Fibroblast of villous mesenchyme (primary cell): ENCODE data around the gene DISC1. TPM values are rescaled to one million over a fixed set of nuclear protein-coding genes. Genes with fewer than 3 reads are reported as not detected.

Experiments used
- DNase-seq: peaks from one replicate; pipeline ENCODE4 v3.0.0-alpha.2; 2010; ENCODE audit warnings: low read depth
- H3K4me3 ChIP-seq: 2 replicates; pipeline ENCODE4 v1.5.1; 2011; ENCODE audit warnings: low read depth, mild to moderate bottlenecking, low read length
- CTCF ChIP-seq: IDR thresholded peaks from 2 replicates; pipeline ENCODE4 v1.5.1; 2012; ENCODE audit warnings: low read depth, mild to moderate bottlenecking, low read length; ENCODE audit not compliant: insufficient read depth
- total RNA-seq: library from RNA; depleted of rRNA; stranded (reverse); fragments of >200 nt; gene quantifications from 2 replicates; pipeline ENCODE4 v1.2.3, GENCODE V29; 2012

DISC1 gene
- total RNA-seq, 1 donor, result 9.9 TPM

DNA sequence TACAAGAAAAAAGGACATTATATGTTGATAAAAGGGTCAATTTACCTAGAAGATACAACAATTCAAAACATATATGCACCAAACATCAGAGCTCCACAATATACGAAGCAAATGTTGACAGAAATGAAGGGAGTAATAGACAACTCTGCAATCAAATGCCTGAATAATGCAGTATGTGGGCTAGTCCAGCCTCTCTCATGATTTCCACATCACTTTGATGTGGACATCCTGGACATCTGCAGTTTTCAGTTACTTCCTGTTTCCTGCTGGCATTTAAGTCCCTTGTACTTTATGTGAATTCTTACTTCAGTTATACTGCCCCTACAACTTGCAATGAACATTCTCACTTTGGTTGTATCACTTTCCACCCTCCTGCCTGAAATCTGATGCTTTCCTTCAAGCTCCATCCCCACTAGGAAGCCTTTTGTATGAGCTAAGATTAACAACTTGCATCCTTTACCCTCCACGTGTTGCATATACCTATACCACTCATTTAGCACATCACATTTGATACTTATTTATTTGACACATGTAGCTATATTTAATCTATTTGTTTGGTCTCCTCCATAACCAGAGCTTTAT, 36.7 kb downstream of the DISC1 start:
- peak; percentile 54 for DNase-seq
- TF ChIP-seq CTCF, result no peak

GRCh38 chr1:231665101-231665500, 38.5 kb downstream of the DISC1 start:
- no peak for TF ChIP-seq CTCF
- DNase-seq, result no peak
- no peak overlapping the region for H3K4me3 ChIP-seq

More for the DNA sequence above, 36.7 kb downstream of the DISC1 start:
- H3K4me3 ChIP-seq, result no peak overlapping the region

- no peak for DNase-seq
- H3K4me3 ChIP-seq, result no peak overlapping the region
- no peak for TF ChIP-seq CTCF
These were observed 39.1 kb downstream of the DISC1 start for GRCh38 chr1:231665726-231666125.

GRCh38 chr1:231666220-231666936, 39.8 kb downstream of the DISC1 start:
- TF ChIP-seq CTCF, result no peak
- no peak overlapping the region for H3K4me3 ChIP-seq
- DNase-seq, result no peak

DNA sequence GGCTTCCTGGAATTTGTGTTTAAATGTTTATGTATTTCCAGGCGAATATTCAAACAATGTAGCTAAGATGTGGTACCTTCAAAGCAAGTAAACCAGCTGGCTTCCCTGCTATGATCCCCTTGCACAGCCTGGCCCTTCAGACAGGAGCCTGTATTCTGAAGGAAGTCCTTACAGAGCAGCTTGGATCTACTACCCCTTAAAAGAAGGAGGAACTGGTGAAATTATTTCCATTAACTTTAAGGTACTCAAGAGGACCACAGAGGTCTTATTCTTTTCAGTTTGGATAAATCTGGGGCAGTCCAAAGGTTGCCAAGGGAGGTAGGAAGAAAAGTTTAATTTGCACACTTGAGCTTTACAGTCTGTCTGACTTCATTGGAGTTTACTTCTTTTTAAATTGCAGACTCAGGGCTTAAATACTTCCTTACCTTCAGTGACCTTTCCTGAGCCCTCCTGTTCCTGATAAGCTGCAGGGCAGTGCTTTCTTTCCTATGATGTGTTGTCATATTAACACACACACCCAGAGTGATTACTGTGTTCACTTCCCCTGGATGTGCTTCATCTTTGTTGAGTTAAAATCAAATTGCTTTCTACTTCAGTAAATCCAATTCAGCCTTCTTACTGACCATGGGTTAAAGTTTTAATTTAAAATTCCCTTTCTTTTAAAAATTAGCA, 40.5 kb downstream of the DISC1 start:
- TF ChIP-seq CTCF, result no peak
- H3K4me3 ChIP-seq, result no peak overlapping the region
- DNase-seq, result no peak

- TF ChIP-seq CTCF, result no peak
- DNase-seq, result no peak
- H3K4me3 ChIP-seq, result no peak overlapping the region
These were observed 41.4 kb downstream of the DISC1 start for GRCh38 chr1:231667896-231668506.
